Glutamatergic neuron (in vitro differentiated cells): ENCODE results near the gene TTC38. TPM values are rescaled to one million over a fixed set of nuclear protein-coding genes. Genes with fewer than 3 reads are reported as not detected.

Source experiments
- DNase-seq: peaks from one replicate; pipeline ENCODE4 v3.0.0; 2022
- H3K27ac Mint-ChIP-seq: one replicate; pipeline ENCODE4 v1.8.0; 2020; ENCODE audit warnings: mild to moderate bottlenecking, mixed read lengths, inconsistent platforms; ENCODE audit not compliant: unreplicated experiment
- H3K27me3 Mint-ChIP-seq: one replicate; pipeline ENCODE4 v1.8.0; 2020; ENCODE audit warnings: mild to moderate bottlenecking, moderate library complexity, mixed read lengths, inconsistent platforms; ENCODE audit not compliant: unreplicated experiment
- H3K36me3 Mint-ChIP-seq: one replicate; pipeline ENCODE4 v1.8.0; 2020; ENCODE audit warnings: mild to moderate bottlenecking, mixed read lengths, inconsistent platforms; ENCODE audit not compliant: unreplicated experiment
- H3K4me1 Mint-ChIP-seq: one replicate; pipeline ENCODE4 v1.8.0; 2020; ENCODE audit warnings: mild to moderate bottlenecking, low read depth, mixed read lengths, inconsistent platforms; ENCODE audit not compliant: unreplicated experiment
- H3K4me3 Mint-ChIP-seq: one replicate; pipeline ENCODE4 v1.8.0; 2020; ENCODE audit warnings: mild to moderate bottlenecking, mixed read lengths, inconsistent platforms; ENCODE audit not compliant: unreplicated experiment
- H3K9me3 Mint-ChIP-seq: one replicate; pipeline ENCODE4 v1.8.0; 2020; ENCODE audit warnings: mild to moderate bottlenecking, moderate library complexity, mixed read lengths, inconsistent platforms; ENCODE audit not compliant: unreplicated experiment
- CTCF ChIP-seq: fragments of 200-600 bp; sonication (generic); IDR thresholded peaks from one replicate; pipeline ENCODE4 v1.5.0; 2021; ENCODE audit not compliant: partially characterized antibody, unreplicated experiment
- total RNA-seq: library from RNA; stranded (reverse); fragmentation: NEBNext Ultra II Directional; extraction: Animal tissue kit (Norgen Biotek cat#: 25700); gene quantifications from one replicate; pipeline ENCODE4 v1.2.1, GENCODE V29; 2021; ENCODE audit not compliant: unreplicated experiment

TTC38 gene
- total RNA-seq, 1 donor from 2014 or later = 12.5 TPM

- no peak for TF ChIP-seq CTCF
- H3K9me3 Mint-ChIP-seq = peaks cover 3% of the 10 kb centered on the region
- no peak for DNase-seq
- H3K27ac Mint-ChIP-seq = no peak overlapping the region
- no peaks in the 10 kb centered on the region for H3K4me1 Mint-ChIP-seq
- H3K36me3 Mint-ChIP-seq = peaks cover 11% of the 10 kb centered on the region
- H3K4me3 Mint-ChIP-seq = no peak overlapping the region
- no peaks in the 10 kb centered on the region for H3K27me3 Mint-ChIP-seq
These were observed 13.3 kb downstream of the TTC38 start for GRCh38 chr22:46280999-46281623.

- H3K4me1 Mint-ChIP-seq = no peaks in the 10 kb centered on the region
- peaks cover 11% of the 10 kb centered on the region for H3K36me3 Mint-ChIP-seq
These were observed 14.3 kb downstream of the TTC38 start for GRCh38 chr22:46281866-46282678.

GRCh38 chr22:46286006-46286405 lies 18.2 kb downstream of the TTC38 start:
- no peak for TF ChIP-seq CTCF
- no peaks in the 10 kb centered on the region for H3K27me3 Mint-ChIP-seq
- no peak overlapping the region for H3K27ac Mint-ChIP-seq
- no peak overlapping the region for H3K4me3 Mint-ChIP-seq
- DNase-seq = no peak
- H3K9me3 Mint-ChIP-seq = peaks cover 5% of the 10 kb centered on the region
- H3K36me3 Mint-ChIP-seq = peaks cover 3% of the 10 kb centered on the region
- no peaks in the 10 kb centered on the region for H3K4me1 Mint-ChIP-seq

More at GRCh38 chr22:46281866-46282678, 14.3 kb downstream of the TTC38 start:
- DNase-seq = no peak
- no peak overlapping the region for H3K27ac Mint-ChIP-seq
- TF ChIP-seq CTCF = no peak
- no peak overlapping the region for H3K4me3 Mint-ChIP-seq
- peaks cover 3% of the 10 kb centered on the region for H3K9me3 Mint-ChIP-seq
- H3K27me3 Mint-ChIP-seq = no peaks in the 10 kb centered on the region

DNA sequence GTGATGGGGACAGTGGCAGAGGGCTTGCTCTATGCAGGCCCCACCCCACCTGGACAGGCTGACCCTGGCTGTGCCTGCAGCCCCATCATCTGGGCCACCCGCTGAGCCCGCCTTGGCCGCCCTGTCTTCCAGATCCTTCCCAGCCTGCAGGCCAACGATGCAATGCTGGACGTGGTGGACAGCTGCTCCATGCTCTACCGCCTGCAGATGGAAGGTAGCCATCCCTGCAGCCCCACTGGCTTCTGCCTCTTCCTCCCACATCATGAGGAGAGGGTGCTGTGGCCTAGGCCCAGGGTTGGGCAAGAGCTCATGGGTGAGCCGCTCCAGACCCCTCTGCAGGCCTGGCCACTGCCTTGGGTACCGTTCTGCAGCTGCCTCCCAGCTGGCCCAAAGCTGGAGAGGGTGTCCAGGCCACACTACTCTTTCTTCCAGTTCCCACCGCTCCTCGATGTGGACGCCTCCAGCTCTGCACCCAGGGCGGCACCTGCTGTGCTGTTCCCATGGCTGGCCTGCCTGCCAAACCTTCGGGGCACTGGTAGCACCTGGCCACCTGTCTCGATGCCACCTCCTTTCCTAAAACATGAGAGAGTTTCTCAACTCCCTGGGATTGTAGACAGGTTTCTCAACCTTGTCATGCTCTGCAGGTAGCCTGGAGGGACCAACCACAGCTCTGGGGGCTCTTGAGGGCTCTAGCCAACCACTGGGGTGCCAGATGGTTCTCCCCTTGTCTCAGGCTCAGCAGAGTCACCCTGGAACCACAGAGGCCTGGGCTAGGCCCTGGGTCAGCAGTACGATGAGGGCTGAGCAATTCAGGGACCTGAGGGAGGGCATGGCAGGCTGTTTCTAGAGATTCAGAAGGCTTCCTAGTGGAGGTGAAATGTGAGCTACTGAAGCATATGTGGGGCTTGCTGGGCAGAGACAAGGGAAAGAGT lies 19.4 kb downstream of the TTC38 start:
- TF ChIP-seq CTCF = no peak
- Mint-ChIP-seq H3K36me3 (peaks cover 3% of the 10 kb centered on the region), H3K27ac (no peak overlapping the region)

More for the DNA sequence above, 19.4 kb downstream of the TTC38 start:
- Mint-ChIP-seq H3K27me3 (no peaks in the 10 kb centered on the region), H3K4me1 (no peaks in the 10 kb centered on the region), H3K9me3 (peaks cover 1% of the 10 kb centered on the region), H3K4me3 (no peak overlapping the region)
- DNase-seq = no peak
